Ascending aorta (tissue), 2 donors: ENCODE data around the gene ZNF385B. TPM values are rescaled to one million over a fixed set of nuclear protein-coding genes. Genes with fewer than 3 reads are reported as not detected.
"Not testable (repeated sequence)": the region's sequence is repeated elsewhere in the genome, so short reads cannot be mapped to it uniquely, and the experiment has no call there.

Experiments used
- DNase-seq, 2 donors: peaks; one replicate each; pipeline ENCODE4 v3.0.0-alpha.2; 2019; ENCODE audit warnings: low spot score in 2 of 2
- H3K27ac ChIP-seq, 2 donors: fragments of 200-600 bp; sonication (generic); one replicate each; pipeline ENCODE4 v1.5.1; 2016 to 2017; ENCODE audit warnings: mild to moderate bottlenecking in 1 of 2
- H3K27me3 ChIP-seq: fragments of 200-600 bp; sonication (generic); one replicate; pipeline ENCODE4 v1.5.1; 2017
- H3K36me3 ChIP-seq, 2 donors: fragments of 200-600 bp; sonication (generic); one replicate each; pipeline ENCODE4 v1.5.1; 2016
- H3K4me1 ChIP-seq, 2 donors: fragments of 200-600 bp; sonication (generic); one replicate each; pipeline ENCODE4 v1.5.1; 2016 to 2017; ENCODE audit warnings: mild to moderate bottlenecking in 1 of 2
- H3K4me3 ChIP-seq, 2 donors: fragments of 200-600 bp; sonication (generic); one replicate each; pipeline ENCODE4 v1.5.1; 2016 to 2017; ENCODE audit warnings: mild to moderate bottlenecking in 1 of 2
- H3K9me3 ChIP-seq, 2 donors: fragments of 200-600 bp; sonication (generic); one replicate each; pipeline ENCODE4 v1.5.1; 2016
- intact Hi-C: fragments of 100-400 bp; cut with DNase I; formaldehyde crosslinking; loops from one replicate; pipeline ENCODE4 v1.15.1; 2023
- total RNA-seq: library from RNA; depleted of rRNA; stranded (reverse); fragments of >200 nt; gene quantifications from one replicate; pipeline ENCODE4 v1.1.0, GENCODE V29; 2016
- TF ChIP-seq, protein P1 (sequence below), 3 experiments: fragments of 200-600 bp in 2 of 3; fragments of 450-650 bp in 1 of 3; sonication (generic) in 2 of 3; IDR thresholded peaks; one replicate each; pipeline ENCODE4 v1.5.1; 2016 to 2019; ENCODE audit warnings: antibody characterized with exemption in 3 of 3, mild to moderate bottlenecking in 1 of 3, moderate library complexity in 1 of 3

ZNF385B gene
- total RNA-seq, 1 donor from 2014 or later, result 0.21 TPM

DNA sequence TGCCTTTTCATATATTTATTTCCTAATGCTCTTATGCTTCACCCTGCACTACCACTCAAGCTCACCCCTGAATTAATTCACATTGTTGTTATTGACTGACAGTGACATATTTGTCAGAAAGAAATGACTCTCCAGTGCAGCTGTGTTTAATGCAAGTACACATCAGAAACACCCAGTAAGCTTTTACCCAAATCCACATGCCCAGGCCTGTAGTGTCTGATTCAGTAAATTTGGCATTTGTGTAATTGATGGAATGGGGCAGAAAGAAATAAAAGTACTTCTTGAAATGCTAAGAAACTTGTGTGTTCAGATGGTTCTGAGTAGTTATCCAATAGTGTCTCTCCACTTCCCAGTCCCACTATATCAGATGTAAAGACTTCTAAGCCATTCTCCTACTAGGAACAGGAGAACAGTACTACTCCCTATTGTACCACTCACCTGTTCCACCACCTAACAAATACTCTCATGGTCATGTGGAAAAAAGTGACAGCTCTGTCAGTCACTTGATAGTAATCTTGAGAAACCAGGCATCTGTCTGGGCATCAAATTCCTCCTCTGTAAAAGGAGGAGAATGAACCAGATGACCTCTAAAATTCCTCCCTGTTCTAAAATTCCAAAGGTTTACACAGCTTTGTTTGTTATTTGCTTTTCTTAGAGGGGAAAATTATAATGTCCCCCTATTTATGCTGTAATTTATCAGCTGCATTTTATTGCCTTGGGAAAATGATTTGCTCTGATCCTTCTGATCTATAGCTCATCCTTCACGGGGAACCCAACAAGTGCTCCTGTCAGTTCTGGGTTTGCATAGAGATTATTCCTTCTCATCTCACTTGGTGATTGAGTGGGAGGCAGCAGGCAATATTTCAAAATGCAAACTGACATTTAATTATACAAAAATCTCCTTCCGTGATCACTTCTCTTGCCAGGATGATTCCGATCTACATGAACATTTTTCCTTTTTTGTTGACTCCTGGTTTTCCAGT, 70.9 kb downstream of the ZNF385B start:
- no peak for DNase-seq
- intact Hi-C loops, result no loop called here
- H3K4me3 ChIP-seq, result no peak overlapping the region
- no peaks in the 10 kb centered on the region for H3K27me3 ChIP-seq
- no peaks in the 10 kb centered on the region for H3K4me1 ChIP-seq
- TF ChIP-seq, protein P1, sequence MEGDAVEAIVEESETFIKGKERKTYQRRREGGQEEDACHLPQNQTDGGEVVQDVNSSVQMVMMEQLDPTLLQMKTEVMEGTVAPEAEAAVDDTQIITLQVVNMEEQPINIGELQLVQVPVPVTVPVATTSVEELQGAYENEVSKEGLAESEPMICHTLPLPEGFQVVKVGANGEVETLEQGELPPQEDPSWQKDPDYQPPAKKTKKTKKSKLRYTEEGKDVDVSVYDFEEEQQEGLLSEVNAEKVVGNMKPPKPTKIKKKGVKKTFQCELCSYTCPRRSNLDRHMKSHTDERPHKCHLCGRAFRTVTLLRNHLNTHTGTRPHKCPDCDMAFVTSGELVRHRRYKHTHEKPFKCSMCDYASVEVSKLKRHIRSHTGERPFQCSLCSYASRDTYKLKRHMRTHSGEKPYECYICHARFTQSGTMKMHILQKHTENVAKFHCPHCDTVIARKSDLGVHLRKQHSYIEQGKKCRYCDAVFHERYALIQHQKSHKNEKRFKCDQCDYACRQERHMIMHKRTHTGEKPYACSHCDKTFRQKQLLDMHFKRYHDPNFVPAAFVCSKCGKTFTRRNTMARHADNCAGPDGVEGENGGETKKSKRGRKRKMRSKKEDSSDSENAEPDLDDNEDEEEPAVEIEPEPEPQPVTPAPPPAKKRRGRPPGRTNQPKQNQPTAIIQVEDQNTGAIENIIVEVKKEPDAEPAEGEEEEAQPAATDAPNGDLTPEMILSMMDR (IDR thresholded peaks at IDR 0.05), result no peak
- no peaks in the 10 kb centered on the region for H3K9me3 ChIP-seq
- no peak overlapping the region for H3K27ac ChIP-seq
- no peaks in the 10 kb centered on the region for H3K36me3 ChIP-seq

DNA sequence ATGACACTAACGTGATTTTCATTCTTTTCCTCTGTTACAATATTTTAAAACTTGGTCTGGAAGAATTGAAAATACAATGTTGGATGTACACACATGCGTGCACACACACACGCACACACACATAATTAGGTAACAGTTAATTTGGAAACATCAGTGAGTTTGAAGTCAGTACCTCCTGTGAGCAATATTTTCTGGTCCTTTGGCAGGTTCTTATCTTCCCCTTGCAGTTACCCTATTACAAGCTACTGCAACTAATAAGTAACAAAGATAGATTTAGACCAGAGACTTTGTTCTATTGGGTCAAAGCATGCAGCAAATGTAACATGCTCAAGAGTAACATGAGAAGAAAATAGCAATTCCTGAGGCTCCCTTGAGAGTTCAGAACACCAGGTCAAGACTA, 73.3 kb downstream of the ZNF385B start:
- no peaks in the 10 kb centered on the region for H3K9me3 ChIP-seq
- no peaks in the 10 kb centered on the region for H3K4me1 ChIP-seq
- TF ChIP-seq, protein P1 (IDR thresholded peaks at IDR 0.05), result no peak
- H3K27me3 ChIP-seq, result no peaks in the 10 kb centered on the region
- H3K36me3 ChIP-seq, result no peaks in the 10 kb centered on the region
- no peak overlapping the region for H3K27ac ChIP-seq
- no peak overlapping the region for H3K4me3 ChIP-seq
- no peak for DNase-seq
- intact Hi-C loops, result no loop called here

DNA sequence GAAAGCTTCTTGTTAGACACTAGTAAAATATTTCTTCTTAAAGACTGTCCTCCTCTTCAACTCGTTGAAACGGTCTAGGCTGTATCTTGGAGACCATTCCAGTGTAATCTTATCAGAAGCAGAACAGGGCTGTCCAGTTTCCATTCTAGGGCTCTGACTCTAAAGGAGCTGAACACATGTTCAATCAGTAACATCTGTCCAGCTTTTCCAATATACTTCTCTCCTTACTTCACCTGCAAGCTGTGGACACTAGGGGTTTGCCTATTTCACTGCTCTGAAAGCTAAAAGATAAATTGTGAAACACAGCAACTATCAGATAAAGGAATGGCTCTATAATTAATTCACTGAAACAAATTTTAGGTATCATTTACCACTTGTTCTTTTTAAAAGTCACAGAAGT, 73.8 kb downstream of the ZNF385B start:
- Histone ChIP-seq H3K4me1 (no peaks in the 10 kb centered on the region), H3K27me3 (no peaks in the 10 kb centered on the region), H3K4me3 (no peak overlapping the region), H3K9me3 (no peaks in the 10 kb centered on the region), H3K36me3 (no peaks in the 10 kb centered on the region), H3K27ac (no peak overlapping the region)
- TF ChIP-seq, protein P1 (IDR thresholded peaks at IDR 0.05), result no peak
- intact Hi-C loops, result no loop called here
- no peak for DNase-seq

DNA sequence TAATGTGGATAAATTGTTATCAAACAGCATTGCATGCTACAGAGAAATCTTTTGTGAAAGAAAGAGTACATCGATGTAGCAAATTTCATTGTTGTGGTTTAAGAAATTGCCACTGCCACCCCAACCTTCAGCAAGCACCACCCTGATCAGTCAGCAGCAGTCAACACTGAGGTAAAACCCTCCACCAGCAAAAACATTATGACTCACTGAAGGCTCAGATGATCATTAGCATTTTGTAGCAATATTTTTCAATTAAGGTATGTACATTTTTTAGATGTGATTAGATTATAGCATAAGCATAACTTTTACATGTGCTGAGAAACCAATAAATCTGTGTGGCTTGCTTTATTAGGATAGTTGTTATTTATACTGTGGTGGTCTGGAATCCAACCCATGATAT, 75.5 kb downstream of the ZNF385B start:
- H3K27me3 ChIP-seq, result no peaks in the 10 kb centered on the region
- DNase-seq, result no peak
- H3K27ac ChIP-seq, result no peak overlapping the region
- no peaks in the 10 kb centered on the region for H3K9me3 ChIP-seq
- H3K4me3 ChIP-seq, result no peak overlapping the region
- TF ChIP-seq, protein P1 (IDR thresholded peaks at IDR 0.05), result no peak
- intact Hi-C loops, result no loop called here
- no peaks in the 10 kb centered on the region for H3K4me1 ChIP-seq
- no peaks in the 10 kb centered on the region for H3K36me3 ChIP-seq

DNA sequence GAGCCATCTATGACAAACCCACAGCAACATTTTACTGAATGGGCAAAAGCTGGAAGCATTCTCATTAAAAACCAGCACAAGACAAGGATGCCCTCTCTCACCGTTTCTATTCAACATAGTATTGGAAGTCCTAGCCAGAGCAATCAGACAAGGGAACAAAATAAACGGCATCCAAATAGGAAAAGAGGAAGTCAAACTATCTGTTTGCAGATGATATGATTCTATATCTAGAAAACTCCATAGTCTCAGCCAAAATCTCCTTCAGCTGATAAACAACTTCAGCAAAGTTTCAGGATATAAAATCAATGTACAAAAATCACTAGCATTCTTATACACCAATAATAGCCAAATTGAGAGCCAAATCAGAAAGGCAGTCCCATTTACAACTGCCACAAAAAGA, 79.1 kb downstream of the ZNF385B start:
- H3K27me3 ChIP-seq, H3K4me1 ChIP-seq, H3K27ac ChIP-seq, H3K36me3 ChIP-seq, intact Hi-C loops, H3K9me3 ChIP-seq, H3K4me3 ChIP-seq, DNase-seq: not testable (repeated sequence)

DNA sequence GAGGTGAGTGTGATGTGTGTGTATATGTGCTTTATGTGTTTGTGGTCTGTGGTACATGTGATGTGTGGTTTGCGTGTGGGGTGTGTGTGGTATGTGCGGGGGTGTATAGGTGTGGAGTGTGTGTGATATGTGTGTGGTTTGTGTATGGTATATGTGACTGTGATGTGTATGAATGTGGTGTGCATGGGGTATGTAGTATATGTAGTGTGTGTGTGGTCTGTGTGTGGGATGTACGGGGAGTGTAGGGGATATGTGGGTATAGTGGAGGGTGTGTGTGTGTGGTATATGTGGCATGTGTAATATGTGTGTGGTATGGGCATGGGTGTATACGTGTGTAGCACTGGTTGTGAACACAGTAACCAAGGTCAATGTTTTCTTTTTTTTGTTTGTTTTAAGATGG, 87.4 kb downstream of the ZNF385B start:
- Histone ChIP-seq H3K4me1 (no peaks in the 10 kb centered on the region), H3K9me3 (no peaks in the 10 kb centered on the region), H3K36me3 (no peaks in the 10 kb centered on the region), H3K4me3 (no peak overlapping the region), H3K27ac (no peak overlapping the region), H3K27me3 (no peaks in the 10 kb centered on the region)
- DNase-seq, result no peak
- TF ChIP-seq, protein P1 (IDR thresholded peaks at IDR 0.05), result no peak
- intact Hi-C loops, result no loop called here
